T-helper 2 cell (primary cell): ENCODE measurements around the gene SEC31B.

Source experiments
- DNase-seq, 5 experiments: peaks; one replicate each; pipeline versions ENCODE4 v3.0.0 to v3.0.0-alpha.2; 2012 to 2022

SEC31B gene

DNA sequence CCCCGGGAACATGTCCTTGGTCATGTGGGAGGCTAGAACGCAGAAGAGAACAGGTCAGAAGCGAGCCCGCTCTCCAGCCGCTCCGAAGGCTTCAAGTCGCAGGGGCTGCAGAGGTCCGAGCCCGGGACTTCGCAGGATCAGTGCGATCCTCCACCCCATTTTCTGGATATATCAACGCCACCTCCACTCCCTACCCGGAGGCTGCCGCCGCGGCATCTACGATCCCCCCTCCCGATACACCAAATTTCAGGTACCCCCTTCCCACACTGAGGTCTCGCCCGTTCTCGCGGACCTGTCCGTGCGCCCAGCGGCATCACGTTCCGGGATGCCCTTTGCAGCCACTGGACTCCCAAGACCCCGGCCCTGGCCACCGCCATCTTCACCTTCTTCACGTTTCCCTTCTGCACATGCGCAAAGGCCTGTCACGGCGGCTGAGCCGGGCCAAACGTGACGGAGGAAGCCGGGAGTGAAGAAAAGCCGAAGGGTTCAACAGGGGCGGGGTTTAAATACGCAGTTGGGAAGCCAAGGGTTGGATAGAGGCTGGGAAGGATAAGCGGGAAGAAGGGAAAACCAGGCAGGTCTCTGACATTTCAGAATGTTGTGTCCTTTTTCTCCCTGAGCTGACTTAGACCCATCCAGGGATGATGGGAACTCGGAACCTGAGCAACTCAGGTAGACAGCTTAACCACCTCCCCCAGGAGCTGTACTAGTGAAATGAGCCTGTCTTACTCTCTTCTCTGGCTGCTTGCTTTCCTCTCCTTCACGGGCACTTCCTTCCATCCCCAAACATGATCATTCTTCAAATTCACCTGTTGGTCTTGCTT, 10.0 kb upstream of the SEC31B start, which contains the start of gene NDUFB8:
TSS of gene NDUFB8 (minus strand) at position 397 of the 824 bp plus-strand sequence. CDS start at position 377, 20 bp downstream.
- DNase-seq, result peak; percentile 60 to 89 (median 77)

DNA sequence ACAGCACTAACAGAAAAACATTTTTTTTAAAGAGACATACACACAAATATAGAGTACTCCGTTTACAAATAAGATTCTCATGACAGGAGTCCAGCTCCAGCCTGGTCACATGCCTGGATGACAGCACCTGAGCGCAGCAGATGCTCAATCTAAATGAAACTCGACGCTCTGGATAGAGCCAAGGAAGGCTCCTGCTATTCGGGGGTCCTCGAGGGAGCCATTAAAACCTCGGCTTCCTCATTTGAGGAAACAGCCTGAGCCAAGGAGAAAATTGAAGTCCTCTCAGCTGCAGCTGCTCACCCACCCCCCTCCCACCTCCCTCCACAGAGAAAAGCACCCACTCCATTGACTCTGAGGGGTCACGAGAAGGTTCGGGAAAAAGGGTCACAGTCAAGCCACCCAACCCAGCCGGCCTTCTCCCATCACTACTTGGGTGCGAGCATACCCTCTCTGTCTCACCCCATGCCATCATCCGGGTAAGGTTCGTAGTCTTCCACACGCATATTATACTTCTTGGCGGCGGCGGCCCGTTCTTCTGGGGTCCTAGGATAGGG, 9.3 kb upstream of the SEC31B start:
- DNase-seq, result peak in 1 of 5 experiments; percentile 3

DNA sequence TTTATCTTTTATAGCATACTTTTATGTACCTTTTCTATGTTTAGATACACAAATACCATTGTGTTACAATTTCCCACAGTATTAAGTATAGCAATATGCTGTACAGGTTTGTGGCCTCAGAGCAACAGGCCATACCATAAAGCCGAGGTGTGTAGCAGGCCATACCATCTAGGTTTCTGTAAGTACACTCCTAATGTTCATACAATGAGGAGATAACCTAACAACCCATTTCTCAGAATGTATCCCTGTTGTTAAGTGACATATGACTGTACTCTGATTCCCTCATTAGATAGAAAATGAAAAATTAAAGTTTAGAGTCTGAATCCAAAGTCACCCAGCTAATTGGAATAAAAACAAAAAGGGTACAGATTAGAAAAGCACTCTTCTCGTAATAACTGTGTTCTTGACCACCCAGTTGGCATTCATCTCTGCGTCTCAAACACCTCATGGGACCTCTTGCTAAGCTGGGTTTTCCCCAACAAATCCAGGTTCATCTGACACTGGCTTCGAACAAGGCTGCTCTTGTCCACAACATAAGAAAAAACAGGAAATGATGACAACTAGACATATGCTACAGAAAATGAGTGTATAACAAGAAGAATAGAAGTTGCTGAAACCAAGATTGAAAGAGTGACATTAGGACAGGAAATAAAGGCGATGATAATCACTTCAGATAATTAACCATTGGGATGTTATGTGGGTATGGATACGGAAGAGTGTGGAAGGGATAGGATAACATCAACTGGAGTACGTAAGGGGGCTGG, 8.6 kb upstream of the SEC31B start:
- DNase-seq, result peak in 1 of 5 experiments; percentile 56

DNA sequence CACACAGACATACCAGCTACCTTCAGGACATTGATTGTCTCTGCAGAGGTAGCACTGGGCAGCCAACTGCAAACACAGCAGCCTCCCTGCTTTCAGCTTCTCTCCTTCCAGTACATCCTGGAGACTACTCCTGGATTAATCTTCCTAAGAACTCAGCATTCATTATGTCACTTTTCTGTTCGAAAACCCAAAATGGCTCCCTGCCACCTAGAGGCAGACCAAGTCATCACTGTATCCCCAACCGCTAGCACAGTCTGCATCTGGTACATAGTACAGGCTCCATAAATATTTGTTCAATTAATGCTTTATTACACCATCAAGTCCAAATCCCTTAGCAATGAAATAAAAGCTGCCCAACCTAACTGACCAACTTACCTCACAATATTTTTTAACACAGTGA, 5.0 kb upstream of the SEC31B start:
- no peak for DNase-seq

DNA sequence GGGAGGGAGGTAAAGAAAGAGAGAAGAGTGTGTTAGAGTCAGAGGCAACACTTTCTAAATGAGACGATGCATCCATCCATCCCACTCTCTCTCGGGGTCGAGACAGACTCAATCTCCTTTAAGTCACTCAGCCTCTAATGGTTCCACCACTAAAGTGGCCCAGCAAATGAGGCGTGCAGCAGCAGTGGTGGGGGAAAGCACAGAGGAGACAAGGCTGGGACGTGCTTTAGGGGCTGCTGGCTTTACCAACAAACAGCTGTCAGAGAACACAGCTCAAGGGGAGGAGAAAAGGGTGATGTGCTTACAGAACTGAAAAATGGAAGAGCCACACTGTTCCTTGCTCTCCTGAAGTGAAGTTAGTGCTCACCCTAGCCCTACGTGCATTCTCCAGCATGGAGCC, 4.5 kb upstream of the SEC31B start:
- no peak for DNase-seq

DNA sequence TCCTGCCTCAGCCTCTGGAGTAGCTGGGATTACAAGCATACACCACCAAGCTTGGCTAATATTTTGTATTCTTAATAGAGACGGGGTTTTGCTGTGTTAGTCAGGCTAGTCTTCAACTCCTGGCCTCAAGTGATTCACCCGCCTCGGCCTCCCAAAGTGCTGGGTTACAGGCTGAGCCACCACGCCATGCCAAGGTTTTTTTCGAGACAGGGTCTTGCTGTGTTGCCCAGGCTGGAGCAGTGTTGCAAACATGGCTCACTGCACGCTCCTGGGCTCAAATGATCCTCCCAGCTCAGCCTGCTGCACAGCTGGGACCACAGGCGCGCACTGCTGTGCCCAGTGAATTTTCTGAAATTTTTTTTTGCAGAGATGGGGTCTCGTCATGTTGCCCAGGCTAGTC, 3.3 kb upstream of the SEC31B start:
- no peak for DNase-seq

DNA sequence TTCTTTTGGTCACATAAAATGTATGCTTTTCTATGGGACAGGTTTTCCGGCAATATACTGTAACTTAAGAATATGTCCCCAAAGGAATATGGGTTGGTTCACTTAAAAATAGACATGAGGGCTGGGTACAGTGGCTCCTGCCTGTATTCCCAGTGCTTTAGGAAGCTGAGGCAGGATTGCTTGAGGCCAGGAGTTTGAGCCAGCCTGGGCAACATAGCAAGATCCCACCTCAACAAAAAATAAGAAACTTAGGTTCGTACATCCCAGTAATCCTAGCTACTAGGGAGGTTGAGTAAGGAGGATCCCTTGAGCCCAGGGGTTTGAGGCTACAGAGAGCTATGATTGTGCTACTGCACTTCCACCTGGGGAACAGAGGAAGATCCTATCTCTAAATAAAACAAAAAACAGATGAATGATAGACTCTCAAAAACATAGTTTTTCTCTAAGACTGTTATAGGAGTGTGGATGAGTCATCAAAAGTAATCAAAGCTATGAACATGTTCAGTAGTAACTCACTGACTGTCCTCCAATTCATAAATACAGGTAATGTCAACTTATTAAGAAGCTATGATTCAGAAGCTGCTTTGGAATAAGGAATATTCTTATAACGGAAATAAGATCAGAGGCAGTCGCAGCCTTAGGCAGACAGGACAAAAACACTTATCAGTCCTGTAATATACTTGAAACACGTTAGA, 2.6 kb upstream of the SEC31B start:
- DNase-seq, result no peak

DNA sequence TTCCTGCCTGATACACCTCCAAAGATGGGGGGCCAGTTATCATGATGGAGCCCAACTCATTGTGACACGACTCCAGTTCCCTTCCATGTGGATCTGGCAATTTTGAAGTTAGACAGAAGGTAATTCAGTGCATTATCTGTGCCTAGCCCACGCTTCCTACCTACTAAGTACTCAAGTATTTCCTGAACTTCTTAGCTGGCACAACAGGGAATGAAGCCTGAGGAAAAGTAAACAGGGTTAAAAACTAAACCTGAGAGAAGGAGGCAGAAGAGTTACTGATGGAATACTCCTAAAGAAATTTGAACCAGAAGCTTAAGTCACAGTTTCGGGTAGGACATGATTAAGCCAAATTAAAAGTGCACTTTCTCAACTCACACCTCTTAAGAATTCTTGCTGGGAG, 1.1 kb upstream of the SEC31B start:
- DNase-seq, result no peak

DNA sequence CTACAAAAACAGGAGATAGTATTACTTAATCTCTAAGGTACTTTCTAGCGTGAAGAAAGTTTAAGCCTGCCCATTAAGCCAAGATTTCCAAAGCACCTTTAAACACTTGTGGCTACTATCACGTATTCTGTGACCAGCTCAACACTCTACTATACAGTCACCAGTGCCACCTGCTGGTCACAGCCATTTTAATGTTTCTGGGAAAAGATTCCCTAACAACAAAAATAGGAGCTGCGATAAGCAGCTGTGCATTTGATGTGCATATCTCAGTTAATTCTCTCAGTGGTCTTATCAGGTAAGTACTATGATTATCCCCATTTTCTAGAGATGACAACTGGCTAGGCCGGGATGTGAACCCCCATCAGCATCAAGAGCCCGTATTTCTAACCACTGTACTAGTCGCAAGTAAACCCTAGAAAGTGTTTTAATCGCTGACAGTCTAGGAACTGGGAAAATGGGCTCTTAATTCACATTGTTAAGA, 860 bp downstream of the SEC31B start:
- peak in 4 of 5 experiments; percentile 34 to 65 (median 38) for DNase-seq

DNA sequence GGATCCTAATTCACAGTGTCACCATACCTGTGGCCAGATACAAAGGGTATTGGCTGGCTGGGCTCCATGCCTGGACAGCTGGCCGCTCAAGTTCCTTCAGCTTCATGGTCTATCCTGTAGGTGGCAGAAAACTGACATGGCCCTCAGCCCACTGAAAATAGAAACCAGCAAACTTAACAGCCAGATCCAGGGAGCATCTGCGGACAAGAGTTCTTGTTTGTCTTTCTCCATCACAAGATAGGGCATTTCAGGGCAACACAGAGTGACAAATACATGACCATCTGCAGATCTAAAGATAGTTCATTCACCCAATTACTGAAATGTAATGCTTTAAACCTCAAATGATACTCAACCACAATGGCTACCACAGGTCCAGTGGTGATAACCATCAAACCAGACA, 2.8 kb downstream of the SEC31B start:
- peak in 1 of 5 experiments; percentile 47 for DNase-seq

DNA sequence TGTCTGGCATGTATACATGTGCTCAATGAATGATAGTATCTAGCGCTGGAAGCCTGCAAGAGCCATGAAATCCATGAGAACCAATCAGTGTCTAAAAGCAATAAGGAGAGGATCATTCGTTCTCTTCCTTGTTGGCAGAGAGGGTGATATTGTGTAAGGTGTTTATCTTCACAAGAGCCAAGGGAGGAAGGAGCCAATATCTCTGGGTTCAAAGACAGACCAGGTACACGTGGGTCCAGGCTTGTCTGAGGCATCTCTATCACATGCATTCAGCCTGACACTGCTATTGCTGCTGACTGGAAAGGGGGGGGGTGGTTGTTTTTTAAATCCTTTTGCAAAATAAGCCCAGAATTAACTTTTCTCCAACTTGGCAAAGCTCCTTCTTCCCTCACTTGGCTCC, 4.0 kb downstream of the SEC31B start:
- DNase-seq, result no peak

DNA sequence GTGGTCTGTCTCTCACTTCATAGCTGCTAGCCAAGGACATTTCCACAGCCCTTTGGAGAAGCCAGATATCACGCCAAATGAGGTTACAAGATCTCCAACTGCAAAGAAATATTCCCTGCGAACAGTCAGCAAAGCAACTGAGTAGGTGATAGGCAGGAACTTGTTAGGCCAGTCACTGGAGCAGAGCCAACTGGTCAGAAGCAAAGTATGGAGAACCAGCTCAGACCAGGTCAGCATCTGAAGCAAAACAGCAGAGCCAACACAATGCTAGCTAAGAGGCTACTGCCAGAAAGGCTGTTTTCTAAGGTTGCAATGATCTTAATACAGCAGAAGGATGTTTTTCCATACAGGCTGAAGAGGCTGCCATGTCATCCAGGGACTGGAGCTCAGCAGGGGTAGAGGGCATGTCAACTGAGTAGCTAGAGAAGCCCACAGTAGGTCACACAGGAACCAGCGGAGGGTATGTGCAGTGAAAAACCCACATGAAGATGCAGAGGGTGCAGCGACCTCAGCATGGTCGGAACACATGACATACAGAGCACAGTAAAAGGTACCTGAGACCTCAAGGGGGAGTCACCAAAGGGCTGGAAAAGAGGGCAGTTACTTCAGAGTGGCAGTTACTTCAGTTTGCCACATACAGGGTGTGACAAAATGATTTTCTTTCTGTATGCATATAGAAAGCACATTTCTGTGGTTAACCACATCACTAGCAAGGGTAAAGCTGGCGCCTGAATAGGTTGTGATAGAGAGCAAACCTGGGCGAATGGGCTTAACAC, 8.9 kb downstream of the SEC31B start:
- peak in 4 of 5 experiments; percentile 33 to 99 (median 62) for DNase-seq

DNA sequence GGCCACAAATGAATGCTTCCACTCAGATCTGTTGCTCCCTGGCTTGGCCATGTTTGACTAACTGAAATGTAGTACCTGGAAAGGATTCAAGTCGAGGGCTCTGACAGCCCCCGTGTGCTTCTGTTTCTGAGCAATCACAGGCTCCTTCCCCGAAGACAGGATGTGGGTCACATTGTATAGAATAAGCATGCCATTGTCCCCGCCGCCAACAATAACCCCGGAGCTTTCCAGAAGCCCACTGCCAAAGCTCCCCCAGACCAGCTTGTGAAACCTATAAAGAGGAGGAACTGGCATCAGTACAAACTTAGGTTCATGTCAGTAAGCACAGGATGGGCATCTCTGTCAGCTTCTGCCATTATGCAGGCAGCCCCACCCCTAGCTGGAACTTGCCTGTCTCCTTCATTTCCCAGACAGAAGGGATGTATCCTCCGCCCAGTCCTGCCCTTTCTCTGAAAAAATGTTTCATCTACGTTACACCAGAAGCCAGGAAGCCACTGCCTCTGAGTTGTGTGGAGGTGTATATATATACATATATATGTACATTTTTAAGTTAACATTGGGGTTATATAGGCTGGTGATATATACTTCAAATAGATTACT, 10.3 kb downstream of the SEC31B start:
- DNase-seq, result peak in 2 of 5 experiments; percentile 3 to 93

DNA sequence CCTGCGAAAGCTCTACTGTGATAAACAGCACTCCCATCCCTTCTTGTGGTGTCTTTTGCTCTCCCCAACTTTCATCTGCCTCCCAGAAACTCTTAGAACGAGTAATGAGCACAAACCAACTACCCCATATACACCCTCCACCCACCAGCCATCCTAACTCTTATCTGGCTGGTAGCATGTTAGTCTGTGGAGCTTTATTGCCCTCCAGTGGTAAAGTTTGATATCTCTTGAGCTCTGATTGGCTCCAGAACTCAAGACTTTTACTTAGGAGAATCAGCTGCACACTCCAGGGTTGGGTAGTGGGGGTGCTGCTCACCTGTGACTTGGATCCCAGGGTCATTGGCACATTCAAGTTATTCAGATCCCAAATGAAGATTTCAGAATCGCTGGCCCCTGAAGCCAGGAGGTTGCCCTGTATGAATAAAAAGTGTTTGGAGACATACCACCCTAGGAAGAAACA, 10.9 kb downstream of the SEC31B start:
- DNase-seq, result peak in 2 of 5 experiments; percentile 51 to 89

DNA sequence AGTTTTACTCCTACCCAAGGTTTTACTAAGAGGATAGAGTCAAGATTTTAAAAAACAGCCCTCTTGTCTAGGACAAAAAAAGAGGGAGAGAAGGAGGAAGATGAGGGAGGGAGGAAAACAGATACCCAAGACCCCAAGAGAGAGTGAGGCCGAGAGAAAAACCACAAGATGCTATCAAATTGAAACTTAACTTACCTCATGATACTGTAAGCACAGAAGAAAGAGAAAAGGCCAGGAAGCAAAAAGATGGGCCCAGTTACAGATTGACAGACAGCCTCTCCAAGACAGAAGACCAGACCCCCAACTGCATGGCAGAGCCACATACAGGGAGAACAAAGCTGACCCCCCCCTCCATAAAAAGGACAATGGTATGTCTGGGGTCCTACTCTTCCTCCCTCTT, 11.4 kb downstream of the SEC31B start:
- peak in 1 of 5 experiments; percentile 61 for DNase-seq

DNA sequence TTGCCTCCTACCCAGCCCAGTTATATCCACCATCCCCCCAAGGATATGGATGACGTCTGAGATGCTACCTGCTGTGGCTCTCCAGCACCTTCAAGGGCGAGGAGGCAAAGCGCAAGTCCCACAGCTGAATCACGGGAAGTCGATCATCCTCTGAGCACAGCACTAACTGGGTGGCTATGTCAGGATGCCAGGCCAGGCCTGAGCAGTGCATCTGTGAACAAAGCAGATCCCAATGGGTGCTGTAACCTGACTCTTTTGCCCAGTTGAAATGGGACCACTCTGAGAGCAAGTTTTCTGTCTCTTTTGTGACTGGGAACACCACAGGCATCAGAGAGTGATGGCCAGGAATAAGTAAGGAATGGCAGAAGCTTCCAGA, 12.3 kb downstream of the SEC31B start:
- no peak for DNase-seq

DNA sequence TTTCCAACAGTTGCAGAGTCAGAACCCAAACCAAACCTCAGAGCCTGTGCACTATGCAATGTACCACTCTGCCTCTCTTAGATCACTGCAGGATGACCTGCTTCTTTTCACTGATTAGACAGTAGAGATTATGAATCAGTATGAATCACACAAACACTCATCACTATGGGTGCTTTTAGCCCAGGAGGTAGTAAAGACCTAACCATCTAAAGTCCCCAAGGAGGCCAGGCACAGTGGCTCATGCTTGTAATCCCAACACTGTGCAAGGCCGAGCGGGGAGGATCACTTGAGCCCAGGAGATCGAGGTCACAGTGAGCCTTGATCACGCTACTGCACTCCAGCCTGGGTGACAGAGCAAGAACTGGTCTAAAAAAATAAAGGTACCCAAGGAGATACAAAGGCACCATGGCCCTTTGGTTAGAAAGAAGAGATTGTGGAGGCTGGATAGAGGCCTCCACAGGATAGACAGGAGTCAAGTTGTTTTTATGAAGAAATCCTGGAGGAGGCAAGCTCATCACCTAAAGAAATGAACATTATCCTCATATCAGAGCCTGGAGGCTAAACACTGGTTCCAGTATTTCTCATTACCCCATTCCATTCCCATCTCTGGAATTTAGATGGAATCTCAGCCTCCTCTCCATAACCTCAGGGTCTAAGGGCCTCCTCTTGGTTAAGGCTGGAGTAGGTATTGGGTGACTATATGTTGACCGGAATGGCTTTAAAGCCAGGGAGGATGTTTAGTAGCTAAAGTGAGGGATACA, 12.9 kb downstream of the SEC31B start:
- peak in 1 of 5 experiments; percentile 84 for DNase-seq

DNA sequence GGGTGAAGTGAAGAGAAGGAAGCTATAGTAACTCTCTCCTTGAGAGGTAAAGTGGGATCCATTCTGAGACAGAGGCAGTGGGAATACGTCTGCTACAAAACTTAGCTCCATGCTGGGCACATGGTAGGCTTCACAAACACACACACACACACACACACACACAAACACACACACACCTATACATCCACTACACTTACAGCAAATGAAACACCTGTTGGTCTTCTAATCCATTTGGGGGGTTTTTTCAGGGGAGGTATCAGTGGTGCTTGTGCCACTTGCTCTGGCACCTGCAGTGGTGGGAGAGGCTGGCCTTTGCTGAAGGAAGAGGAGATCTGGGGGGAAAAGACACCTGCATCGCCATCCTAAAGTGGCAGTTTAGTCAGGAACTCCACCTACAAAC, 14.5 kb downstream of the SEC31B start:
- no peak for DNase-seq

DNA sequence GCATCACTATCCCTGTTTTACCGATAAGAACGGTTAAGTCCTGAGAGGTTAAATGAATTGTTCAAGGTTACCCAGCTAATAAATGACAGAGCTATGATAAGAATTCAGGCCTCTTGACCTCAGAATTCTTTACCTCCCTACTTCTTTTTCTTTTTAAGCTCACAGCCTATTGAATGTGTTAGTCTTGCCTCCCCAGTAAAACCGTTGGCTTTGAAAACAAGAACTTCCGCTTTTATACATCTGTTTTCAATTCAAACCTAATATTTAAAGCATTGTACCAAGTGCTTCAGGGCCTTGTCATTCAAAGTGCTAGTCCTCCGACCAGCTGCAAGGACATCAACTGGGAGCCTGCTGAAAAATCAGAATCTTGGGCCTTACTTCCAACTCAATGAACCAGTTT, 15.6 kb downstream of the SEC31B start:
- no peak for DNase-seq

DNA sequence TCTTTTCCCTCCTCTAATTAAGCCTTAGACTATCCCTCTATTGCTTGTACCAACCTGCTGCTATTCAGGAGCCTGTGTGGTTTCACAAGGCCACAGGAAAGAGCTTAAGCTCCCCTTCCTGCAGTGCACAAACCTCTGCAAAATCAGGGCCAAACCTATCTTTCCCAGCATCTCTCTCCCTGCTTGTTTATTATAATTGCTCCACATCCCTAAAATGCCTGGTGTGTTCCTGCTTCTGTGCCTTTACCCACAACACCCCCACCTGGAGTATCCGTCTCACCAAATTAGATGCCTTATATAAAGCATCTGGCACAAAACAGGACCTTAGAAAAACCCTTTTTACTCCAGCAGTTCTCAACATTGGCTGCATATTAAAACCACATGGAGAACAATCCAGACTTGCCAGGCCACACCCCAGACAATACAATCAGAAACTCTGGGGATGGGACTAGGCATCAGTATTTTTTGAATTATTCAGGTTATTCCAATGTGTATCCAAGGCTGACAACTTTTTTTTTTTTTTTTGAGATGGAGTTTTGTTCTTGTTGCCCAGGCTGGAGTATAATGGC, 16.7 kb downstream of the SEC31B start:
- no peak for DNase-seq
